GM21723 (cell line): Measurements from ENCODE around the gene TPRG1L.

Experiments used
- ATAC-seq: cut with Tn5 transposase; IDR thresholded peaks from one replicate; pipeline ENCODE4 v1.9.1; 2021; ENCODE audit warnings: mild to moderate bottlenecking, moderate library complexity; ENCODE audit not compliant: unreplicated experiment

TPRG1L gene

GRCh38 chr1:3626025-3626424, 1.2 kb downstream of the TPRG1L start:
- no peak for ATAC-seq

GRCh38 chr1:3627515-3628253, 2.9 kb downstream of the TPRG1L start:
- ATAC-seq, result no peak

- ATAC-seq, result no peak
These were observed 3.6 kb downstream of the TPRG1L start for GRCh38 chr1:3628445-3628844.

- no peak for ATAC-seq
These were observed 4.8 kb downstream of the TPRG1L start for GRCh38 chr1:3629561-3630160.

- ATAC-seq, result no peak
These were observed 5.4 kb downstream of the TPRG1L start for GRCh38 chr1:3630161-3630611.

GRCh38 chr1:3630914-3631313, 6.1 kb downstream of the TPRG1L start:
- no peak for ATAC-seq

GRCh38 chr1:3631320-3632260, 6.8 kb downstream of the TPRG1L start:
- no peak for ATAC-seq

GRCh38 chr1:3632298-3632697, 7.5 kb downstream of the TPRG1L start:
- ATAC-seq, result no peak

GRCh38 chr1:3632716-3633343, 8.0 kb downstream of the TPRG1L start:
- ATAC-seq, result no peak

- ATAC-seq, result no peak
These were observed 8.7 kb downstream of the TPRG1L start for GRCh38 chr1:3633344-3634058.

- no peak for ATAC-seq
These were observed 9.4 kb downstream of the TPRG1L start for GRCh38 chr1:3634059-3634800.

- no peak for ATAC-seq
These were observed 11.3 kb downstream of the TPRG1L start for GRCh38 chr1:3636080-3636479.

GRCh38 chr1:3636531-3636930, 11.7 kb downstream of the TPRG1L start:
- no peak for ATAC-seq

- no peak for ATAC-seq
These were observed 13.2 kb downstream of the TPRG1L start for GRCh38 chr1:3638027-3638426.

GRCh38 chr1:3638676-3639075, 13.9 kb downstream of the TPRG1L start:
- ATAC-seq, result no peak

- ATAC-seq, result no peak
These were observed 14.6 kb downstream of the TPRG1L start for GRCh38 chr1:3639397-3639911.

GRCh38 chr1:3640121-3640837, 15.5 kb downstream of the TPRG1L start:
- ATAC-seq, result no peak

GRCh38 chr1:3641046-3641760, 16.4 kb downstream of the TPRG1L start:
- no peak for ATAC-seq
